HFF-Myc (cell line): ENCODE measurements around the gene TMEM119.

Source experiments
- DNase-seq: peaks from one replicate; pipeline ENCODE4 v3.0.0-alpha.2; 2011; ENCODE audit warnings: low read depth; ENCODE audit errors: extremely low read depth
- H3K4me3 ChIP-seq: replicated peaks from 2 replicates; pipeline ENCODE4 v1.5.1; 2011; ENCODE audit warnings: low read depth, mild to moderate bottlenecking, control low read depth, low read length
- TF ChIP-seq, protein P1 (sequence below): IDR thresholded peaks from 2 replicates; pipeline ENCODE4 v1.5.1; 2012; ENCODE audit warnings: mild to moderate bottlenecking, low read depth, low read length, control low read depth; ENCODE audit errors: missing control alignments

TMEM119 gene

GRCh38 chr12:108597559-108598471 is at the start of gene TMEM119:
TMEM119 (minus strand) TSS chr12:108598084; CDS start chr12:108592383, 5,701 bp downstream.
- TF ChIP-seq, protein P1, sequence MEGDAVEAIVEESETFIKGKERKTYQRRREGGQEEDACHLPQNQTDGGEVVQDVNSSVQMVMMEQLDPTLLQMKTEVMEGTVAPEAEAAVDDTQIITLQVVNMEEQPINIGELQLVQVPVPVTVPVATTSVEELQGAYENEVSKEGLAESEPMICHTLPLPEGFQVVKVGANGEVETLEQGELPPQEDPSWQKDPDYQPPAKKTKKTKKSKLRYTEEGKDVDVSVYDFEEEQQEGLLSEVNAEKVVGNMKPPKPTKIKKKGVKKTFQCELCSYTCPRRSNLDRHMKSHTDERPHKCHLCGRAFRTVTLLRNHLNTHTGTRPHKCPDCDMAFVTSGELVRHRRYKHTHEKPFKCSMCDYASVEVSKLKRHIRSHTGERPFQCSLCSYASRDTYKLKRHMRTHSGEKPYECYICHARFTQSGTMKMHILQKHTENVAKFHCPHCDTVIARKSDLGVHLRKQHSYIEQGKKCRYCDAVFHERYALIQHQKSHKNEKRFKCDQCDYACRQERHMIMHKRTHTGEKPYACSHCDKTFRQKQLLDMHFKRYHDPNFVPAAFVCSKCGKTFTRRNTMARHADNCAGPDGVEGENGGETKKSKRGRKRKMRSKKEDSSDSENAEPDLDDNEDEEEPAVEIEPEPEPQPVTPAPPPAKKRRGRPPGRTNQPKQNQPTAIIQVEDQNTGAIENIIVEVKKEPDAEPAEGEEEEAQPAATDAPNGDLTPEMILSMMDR, result no peak
- peak within 1 kb of the TSS; percentile 87 for H3K4me3 ChIP-seq

GRCh38 chr12:108646600-108647579 is 49.0 kb upstream of the TMEM119 start:
- no peak overlapping the region for H3K4me3 ChIP-seq
- TF ChIP-seq, protein P1, result no peak
- DNase-seq, result no peak

More at GRCh38 chr12:108597559-108598471, at the start of gene TMEM119:
- peak; percentile 65 for DNase-seq

GRCh38 chr12:108645686-108646599 is 48.1 kb upstream of the TMEM119 start:
- TF ChIP-seq, protein P1, result no peak
- no peak for DNase-seq
- H3K4me3 ChIP-seq, result no peak overlapping the region

- DNase-seq, result no peak
- TF ChIP-seq, protein P1, result no peak
- H3K4me3 ChIP-seq, result no peak overlapping the region
Measured at GRCh38 chr12:108644811-108645120, 46.9 kb upstream of the TMEM119 start.

DNA sequence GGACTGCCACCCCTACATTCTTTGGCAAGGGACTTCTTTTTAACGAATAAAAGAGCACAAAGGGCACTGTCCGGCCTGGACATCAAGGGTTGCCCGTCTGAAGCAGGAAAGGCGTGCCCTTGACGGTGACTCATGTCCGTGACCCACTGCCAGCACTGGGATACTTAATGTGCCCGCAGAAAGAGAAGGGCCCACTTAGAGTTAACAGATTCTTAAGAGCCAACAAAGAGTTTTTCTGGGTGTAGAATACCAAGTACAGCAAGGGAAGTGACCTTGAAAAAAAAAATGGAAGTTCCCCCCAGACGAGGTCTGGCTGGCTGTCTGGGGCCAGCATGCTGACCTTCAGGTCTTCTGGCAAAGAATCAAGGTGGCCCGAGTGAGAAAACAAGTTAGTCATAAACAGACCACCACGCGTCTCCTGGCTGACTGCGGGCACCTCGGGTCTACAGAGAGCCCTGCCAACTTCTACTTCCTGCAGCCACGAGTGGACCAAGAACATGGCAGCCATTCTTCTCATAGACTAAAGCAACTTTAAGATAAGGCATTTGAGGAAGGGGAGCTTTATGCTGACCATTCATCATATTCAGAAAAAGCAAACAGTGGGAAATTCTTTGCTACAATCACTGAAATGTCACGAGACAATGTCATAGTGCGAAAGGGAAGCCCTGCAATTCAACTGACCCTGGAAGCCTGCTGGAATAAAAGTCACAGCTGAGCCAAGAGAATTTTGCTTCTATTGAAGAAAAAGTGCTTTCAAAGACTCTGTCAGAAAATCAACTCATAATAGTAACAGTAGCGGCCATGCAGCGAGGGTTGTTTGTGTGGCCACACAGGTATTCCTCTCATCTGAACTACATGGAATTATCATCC is 46.3 kb upstream of the TMEM119 start:
- no peak overlapping the region for H3K4me3 ChIP-seq
- TF ChIP-seq, protein P1, result no peak
- DNase-seq, result no peak
